T-helper 2 cell treated with Interferon-gamma antibody and Interleukin-4, amounts not matched to agents 5 μg/mL and 100 μg/mL, for 36 hours (primary cell): ENCODE results near the gene LRRC36.
A peak's percentile ranks its signal among the peaks of the same experiment; 100 is the strongest.

Experiments used
- DNase-seq: peaks from one replicate; pipeline ENCODE4 v3.0.0; 2021; ENCODE audit warnings: low spot score
- H3K27ac Mint-ChIP-seq: one replicate; pipeline ENCODE4 v1.8.0; 2021; ENCODE audit warnings: mild to moderate bottlenecking, mixed read lengths
- H3K27me3 Mint-ChIP-seq: one replicate; pipeline ENCODE4 v1.8.0; 2021; ENCODE audit warnings: low read depth, mixed read lengths
- H3K36me3 Mint-ChIP-seq: one replicate; pipeline ENCODE4 v1.8.0; 2021; ENCODE audit warnings: low read depth, mixed read lengths
- H3K4me1 Mint-ChIP-seq: one replicate; pipeline ENCODE4 v1.8.0; 2021; ENCODE audit warnings: low read depth, mixed read lengths
- H3K4me3 Mint-ChIP-seq: one replicate; pipeline ENCODE4 v1.8.0; 2022; ENCODE audit warnings: mild to moderate bottlenecking, moderate library complexity, mixed read lengths
- H3K9me3 Mint-ChIP-seq: one replicate; pipeline ENCODE4 v1.8.0; 2021; ENCODE audit warnings: mixed read lengths

The LRRC36 gene

GRCh38 chr16:67419502-67419901 lies 92.9 kb downstream of the LRRC36 start:
- no peak for DNase-seq
- H3K9me3 Mint-ChIP-seq, result no peaks in the 10 kb centered on the region
- H3K36me3 Mint-ChIP-seq, result no peaks in the 10 kb centered on the region
- H3K27me3 Mint-ChIP-seq, result peaks cover 34% of the 10 kb centered on the region
- no peak overlapping the region for H3K4me3 Mint-ChIP-seq
- peaks cover 7% of the 10 kb centered on the region for H3K4me1 Mint-ChIP-seq
- no peak overlapping the region for H3K27ac Mint-ChIP-seq

- Mint-ChIP-seq H3K27me3 (peaks cover 34% of the 10 kb centered on the region), H3K27ac (no peak overlapping the region), H3K4me3 (no peak overlapping the region), H3K36me3 (no peaks in the 10 kb centered on the region), H3K4me1 (peaks cover 7% of the 10 kb centered on the region), H3K9me3 (no peaks in the 10 kb centered on the region)
- no peak for DNase-seq
Observed at GRCh38 chr16:67419931-67420330, 93.3 kb downstream of the LRRC36 start.

GRCh38 chr16:67421030-67421429 lies 94.4 kb downstream of the LRRC36 start:
- no peak overlapping the region for H3K27ac Mint-ChIP-seq
- peaks cover 31% of the 10 kb centered on the region for H3K27me3 Mint-ChIP-seq
- no peak overlapping the region for H3K4me3 Mint-ChIP-seq
- H3K36me3 Mint-ChIP-seq, result no peaks in the 10 kb centered on the region
- no peaks in the 10 kb centered on the region for H3K9me3 Mint-ChIP-seq
- DNase-seq, result no peak
- H3K4me1 Mint-ChIP-seq, result peaks cover 4% of the 10 kb centered on the region

GRCh38 chr16:67423015-67423414 lies 96.4 kb downstream of the LRRC36 start:
- H3K4me1 Mint-ChIP-seq, result no peaks in the 10 kb centered on the region
- H3K36me3 Mint-ChIP-seq, result no peaks in the 10 kb centered on the region
- no peak overlapping the region for H3K27ac Mint-ChIP-seq
- no peak for DNase-seq
- peaks cover 23% of the 10 kb centered on the region for H3K27me3 Mint-ChIP-seq
- no peak overlapping the region for H3K4me3 Mint-ChIP-seq
- no peaks in the 10 kb centered on the region for H3K9me3 Mint-ChIP-seq

GRCh38 chr16:67423611-67424260 lies 97.1 kb downstream of the LRRC36 start:
- Mint-ChIP-seq H3K27me3 (peaks cover 29% of the 10 kb centered on the region), H3K4me3 (no peak overlapping the region), H3K36me3 (no peaks in the 10 kb centered on the region), H3K4me1 (no peaks in the 10 kb centered on the region), H3K9me3 (no peaks in the 10 kb centered on the region), H3K27ac (no peak overlapping the region)
- no peak for DNase-seq

- peaks cover 33% of the 10 kb centered on the region for H3K27me3 Mint-ChIP-seq
- H3K27ac Mint-ChIP-seq, result no peak overlapping the region
- H3K36me3 Mint-ChIP-seq, result no peaks in the 10 kb centered on the region
- no peak for DNase-seq
- H3K4me3 Mint-ChIP-seq, result no peak overlapping the region
- H3K4me1 Mint-ChIP-seq, result no peaks in the 10 kb centered on the region
- H3K9me3 Mint-ChIP-seq, result no peaks in the 10 kb centered on the region
Observed at GRCh38 chr16:67424261-67424615, 97.6 kb downstream of the LRRC36 start.

GRCh38 chr16:67425061-67425460 lies 98.4 kb downstream of the LRRC36 start:
- H3K4me1 Mint-ChIP-seq, result no peaks in the 10 kb centered on the region
- no peak overlapping the region for H3K27ac Mint-ChIP-seq
- DNase-seq, result no peak
- H3K9me3 Mint-ChIP-seq, result no peaks in the 10 kb centered on the region
- peaks cover 35% of the 10 kb centered on the region for H3K27me3 Mint-ChIP-seq
- no peak overlapping the region for H3K4me3 Mint-ChIP-seq
- H3K36me3 Mint-ChIP-seq, result no peaks in the 10 kb centered on the region

GRCh38 chr16:67425580-67425979 lies 99.0 kb downstream of the LRRC36 start:
- no peaks in the 10 kb centered on the region for H3K36me3 Mint-ChIP-seq

GRCh38 chr16:67426022-67426421 lies 99.4 kb downstream of the LRRC36 start:
- Mint-ChIP-seq H3K36me3 (no peaks in the 10 kb centered on the region), H3K4me1 (peaks cover 3% of the 10 kb centered on the region), H3K27ac (no peak overlapping the region), H3K9me3 (no peaks in the 10 kb centered on the region), H3K27me3 (peaks cover 39% of the 10 kb centered on the region), H3K4me3 (no peak overlapping the region)
- DNase-seq, result no peak

More at GRCh38 chr16:67425580-67425979, 99.0 kb downstream of the LRRC36 start:
- Mint-ChIP-seq H3K27me3 (peaks cover 39% of the 10 kb centered on the region), H3K27ac (no peak overlapping the region), H3K4me3 (no peak overlapping the region), H3K4me1 (peaks cover 3% of the 10 kb centered on the region), H3K9me3 (no peaks in the 10 kb centered on the region)
- no peak for DNase-seq

- Mint-ChIP-seq H3K36me3 (no peaks in the 10 kb centered on the region), H3K4me3 (no peak overlapping the region), H3K27me3 (peaks cover 45% of the 10 kb centered on the region), H3K9me3 (no peaks in the 10 kb centered on the region), H3K4me1 (peaks cover 5% of the 10 kb centered on the region), H3K27ac (no peak overlapping the region)
- no peak for DNase-seq
Observed at GRCh38 chr16:67426950-67427349, 100.3 kb downstream of the LRRC36 start.

GRCh38 chr16:67428146-67428731 lies 101.6 kb downstream of the LRRC36 start:
- Mint-ChIP-seq H3K4me1 (peaks cover 5% of the 10 kb centered on the region), H3K27ac (no peak overlapping the region), H3K4me3 (no peak overlapping the region), H3K36me3 (no peaks in the 10 kb centered on the region), H3K9me3 (no peaks in the 10 kb centered on the region), H3K27me3 (peaks cover 49% of the 10 kb centered on the region)
- peak; percentile 53 for DNase-seq

GRCh38 chr16:67429053-67429798 lies 102.6 kb downstream of the LRRC36 start:
- DNase-seq, result no peak
- H3K27ac Mint-ChIP-seq, result no peak overlapping the region
- H3K27me3 Mint-ChIP-seq, result peaks cover 47% of the 10 kb centered on the region
- peak overlapping the region; percentile 54 for H3K4me3 Mint-ChIP-seq
- H3K9me3 Mint-ChIP-seq, result no peaks in the 10 kb centered on the region
- H3K36me3 Mint-ChIP-seq, result no peaks in the 10 kb centered on the region
- peaks cover 5% of the 10 kb centered on the region for H3K4me1 Mint-ChIP-seq

- Mint-ChIP-seq H3K27ac (no peak overlapping the region), H3K9me3 (no peaks in the 10 kb centered on the region), H3K36me3 (no peaks in the 10 kb centered on the region), H3K4me3 (peak overlapping the region; percentile 81), H3K4me1 (peaks cover 5% of the 10 kb centered on the region), H3K27me3 (peaks cover 47% of the 10 kb centered on the region)
- DNase-seq, result no peak
Observed at GRCh38 chr16:67429799-67430503, 103.3 kb downstream of the LRRC36 start.

- Mint-ChIP-seq H3K27me3 (peaks cover 47% of the 10 kb centered on the region), H3K9me3 (no peaks in the 10 kb centered on the region), H3K4me3 (peak overlapping the region; percentile 81), H3K27ac (no peak overlapping the region), H3K36me3 (no peaks in the 10 kb centered on the region), H3K4me1 (peaks cover 5% of the 10 kb centered on the region)
- DNase-seq, result peak; percentile 16
Observed at GRCh38 chr16:67430504-67430976, 103.9 kb downstream of the LRRC36 start.
